GM18499 (cell line): ENCODE measurements around the gene DCST2.

ENCODE experiments used
- ATAC-seq: cut with Tn5 transposase; IDR thresholded peaks from one replicate; pipeline ENCODE4 v1.9.1; 2021; ENCODE audit warnings: moderate number of reproducible peaks; ENCODE audit not compliant: insufficient read depth, unreplicated experiment

DCST2 gene

DNA sequence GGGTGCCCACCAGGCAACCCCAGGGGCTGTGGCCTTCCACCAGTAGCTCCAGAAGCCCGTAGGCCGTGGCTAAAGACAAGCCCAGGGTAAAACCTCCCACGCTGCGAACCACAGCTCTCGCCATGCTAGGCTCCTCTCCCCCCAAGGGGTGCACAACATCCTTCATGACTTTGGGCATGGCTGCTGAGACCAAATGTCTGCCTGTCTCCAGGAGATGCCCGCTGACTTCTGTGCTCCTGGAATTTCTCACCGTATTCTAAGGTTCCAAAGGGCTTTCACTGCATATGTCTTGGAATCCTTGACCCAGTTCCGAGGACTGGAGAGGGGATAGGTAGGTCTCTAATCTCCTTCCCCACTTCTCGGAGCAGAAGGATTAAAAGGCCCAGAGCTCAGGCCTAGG is at the start of gene DCST2, which contains the start of gene DCST1:
Gene DCST2 (minus strand): TSS at position 258 of the 400 bp plus-strand sequence. CDS start 80 bp downstream, at position 178.
Gene DCST1 (plus strand): TSS at position 301 of the 400 bp plus-strand sequence. CDS start 213 bp downstream, outside the sequence.
- no peak for ATAC-seq

DNA sequence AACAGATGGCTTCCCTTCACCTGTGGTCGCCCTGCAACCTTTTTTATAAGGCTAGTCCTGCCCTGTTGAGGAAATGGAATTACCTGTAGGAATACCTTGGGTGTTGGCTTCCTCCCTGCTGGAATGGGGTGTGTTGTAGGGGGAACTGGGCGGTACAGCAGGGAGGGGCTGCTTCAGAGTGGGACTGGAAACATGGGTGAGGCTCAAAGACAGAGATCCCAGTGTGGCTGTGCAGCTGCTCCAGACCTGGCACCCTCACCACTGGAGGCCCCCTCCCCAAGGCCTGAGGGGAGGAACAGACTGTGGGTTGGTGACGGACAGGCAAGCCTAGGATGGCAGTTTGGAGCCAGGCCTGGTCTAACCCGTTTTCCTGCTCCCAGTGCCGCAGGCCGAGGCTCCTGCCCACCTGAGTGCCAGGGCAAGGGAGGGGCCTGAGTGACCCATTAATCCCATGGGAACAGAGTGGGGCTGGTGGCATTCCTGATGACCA is 49.5 kb upstream of the DCST2 start:
- ATAC-seq, result no peak

DNA sequence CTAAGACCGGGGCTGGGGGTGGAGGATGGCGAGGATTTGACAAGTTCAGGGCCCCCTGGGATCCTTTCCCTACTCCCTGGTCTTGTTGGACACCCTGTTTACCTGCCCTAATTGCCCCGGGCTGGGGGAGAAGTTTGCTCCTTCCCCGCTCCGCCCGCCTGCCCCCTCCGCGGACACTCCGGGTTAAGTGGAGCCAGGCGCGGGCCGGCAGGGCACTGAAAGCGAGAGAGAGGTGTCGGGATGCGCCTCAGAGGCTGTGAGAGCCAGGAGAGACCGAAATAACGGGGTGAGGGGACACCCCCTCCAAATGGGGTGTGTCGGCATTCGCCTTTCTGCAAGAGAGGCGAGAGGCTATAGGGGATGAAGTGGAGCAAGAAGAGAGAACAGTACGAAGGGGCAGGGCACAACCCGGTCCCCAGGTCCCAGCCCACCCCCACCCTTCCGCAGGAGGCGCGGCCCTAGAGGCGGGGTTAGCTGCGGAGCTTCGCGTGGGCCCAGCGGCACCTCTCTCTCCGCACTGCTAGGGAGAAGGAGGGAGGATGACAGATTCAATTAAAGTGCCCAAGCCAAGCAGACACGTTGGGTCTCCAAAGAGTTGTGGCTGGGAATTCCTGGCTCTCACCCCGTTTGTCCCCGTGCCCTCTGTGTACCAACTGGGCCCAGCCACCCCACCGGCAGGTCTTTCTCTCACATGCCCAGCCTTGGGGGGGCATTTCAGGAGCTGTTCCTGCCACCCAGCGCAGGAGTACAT is 48.9 kb upstream of the DCST2 start:
- ATAC-seq, result no peak

DNA sequence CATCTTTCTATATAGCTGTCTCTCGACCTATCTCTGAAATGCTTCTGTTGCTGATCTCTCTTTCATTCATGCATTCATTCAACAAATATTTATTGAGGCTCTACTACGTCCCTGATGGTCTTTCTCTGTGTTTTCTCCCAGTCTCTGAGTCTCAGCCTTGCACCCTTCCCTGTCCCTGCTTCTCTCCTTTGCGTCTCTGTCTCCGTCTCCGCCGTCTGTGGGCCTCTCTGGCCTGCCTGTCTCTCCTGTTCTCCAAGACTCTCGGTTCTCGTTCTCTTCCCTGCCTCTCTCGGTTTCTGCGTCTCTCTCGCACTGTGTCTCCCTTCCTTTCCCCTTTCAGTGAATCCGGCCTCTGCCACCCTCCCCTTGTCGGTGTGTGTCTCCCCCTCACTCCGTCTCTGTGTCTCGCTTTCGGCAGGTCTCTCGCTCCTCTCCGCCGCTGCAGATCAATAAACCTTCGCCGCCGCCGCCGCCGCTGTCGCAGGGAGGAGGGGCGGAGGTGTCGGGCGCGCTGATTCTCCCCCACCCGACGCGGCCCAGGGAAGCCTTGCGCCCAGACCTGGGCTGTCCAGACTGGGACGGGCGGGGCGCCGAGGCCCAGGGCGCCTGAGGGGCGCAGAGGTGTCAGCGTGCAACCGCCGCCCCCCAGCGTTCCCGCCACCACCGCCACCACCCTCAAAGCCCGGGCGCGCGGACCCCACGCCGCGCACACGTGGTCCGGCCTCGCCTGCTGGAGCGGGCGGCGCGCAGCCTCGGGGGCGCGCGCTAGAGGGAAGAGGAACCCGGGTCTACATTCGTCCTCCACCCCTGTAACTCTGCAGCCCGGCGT is 48.1 kb upstream of the DCST2 start:
- ATAC-seq, result no peak

DNA sequence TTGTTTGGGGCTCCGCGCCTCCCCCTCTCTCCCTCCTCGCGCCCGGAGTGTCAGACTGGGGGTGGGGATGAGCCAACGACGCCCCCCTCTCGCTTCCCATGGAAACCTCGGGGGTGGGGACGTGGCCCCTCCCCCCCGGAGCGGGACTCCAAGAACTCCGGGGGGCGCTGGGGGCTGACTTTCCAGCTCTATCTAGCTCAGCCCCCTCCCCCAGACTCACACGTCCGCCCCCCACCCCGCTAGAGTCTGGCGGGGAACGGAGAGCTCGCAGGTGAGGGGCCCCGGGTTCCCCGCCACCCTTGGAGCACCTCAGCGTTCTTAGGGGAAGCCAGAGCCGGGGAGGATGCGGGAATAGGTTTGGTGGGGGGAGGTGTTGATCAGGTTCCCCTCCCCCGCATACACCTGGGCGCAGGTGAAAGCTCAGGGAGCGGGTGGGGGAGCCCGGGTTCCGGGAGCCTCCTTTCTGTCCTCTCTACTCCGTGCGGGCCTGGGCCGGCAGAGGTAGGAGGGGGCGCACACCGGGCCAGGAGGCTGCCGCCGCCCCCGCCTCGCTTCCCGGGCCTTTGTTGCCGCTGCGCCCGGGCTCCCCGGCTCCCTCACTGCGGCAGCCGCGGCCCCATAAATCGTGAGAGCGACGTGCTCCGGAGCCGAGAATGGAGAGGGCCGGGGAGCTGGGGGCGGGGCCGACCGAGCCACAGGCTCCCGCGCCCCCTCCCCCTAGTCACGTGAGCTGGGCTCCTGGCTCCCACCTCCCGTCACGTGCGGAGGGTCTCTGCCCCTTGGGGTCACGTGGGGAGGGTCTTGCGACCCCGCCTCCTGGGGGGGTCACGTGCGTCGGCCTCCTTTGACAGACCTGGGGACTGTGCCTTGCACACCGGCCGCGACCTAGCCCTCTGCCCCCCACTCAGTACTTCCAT is 47.0 kb upstream of the DCST2 start:
- ATAC-seq, result no peak

DNA sequence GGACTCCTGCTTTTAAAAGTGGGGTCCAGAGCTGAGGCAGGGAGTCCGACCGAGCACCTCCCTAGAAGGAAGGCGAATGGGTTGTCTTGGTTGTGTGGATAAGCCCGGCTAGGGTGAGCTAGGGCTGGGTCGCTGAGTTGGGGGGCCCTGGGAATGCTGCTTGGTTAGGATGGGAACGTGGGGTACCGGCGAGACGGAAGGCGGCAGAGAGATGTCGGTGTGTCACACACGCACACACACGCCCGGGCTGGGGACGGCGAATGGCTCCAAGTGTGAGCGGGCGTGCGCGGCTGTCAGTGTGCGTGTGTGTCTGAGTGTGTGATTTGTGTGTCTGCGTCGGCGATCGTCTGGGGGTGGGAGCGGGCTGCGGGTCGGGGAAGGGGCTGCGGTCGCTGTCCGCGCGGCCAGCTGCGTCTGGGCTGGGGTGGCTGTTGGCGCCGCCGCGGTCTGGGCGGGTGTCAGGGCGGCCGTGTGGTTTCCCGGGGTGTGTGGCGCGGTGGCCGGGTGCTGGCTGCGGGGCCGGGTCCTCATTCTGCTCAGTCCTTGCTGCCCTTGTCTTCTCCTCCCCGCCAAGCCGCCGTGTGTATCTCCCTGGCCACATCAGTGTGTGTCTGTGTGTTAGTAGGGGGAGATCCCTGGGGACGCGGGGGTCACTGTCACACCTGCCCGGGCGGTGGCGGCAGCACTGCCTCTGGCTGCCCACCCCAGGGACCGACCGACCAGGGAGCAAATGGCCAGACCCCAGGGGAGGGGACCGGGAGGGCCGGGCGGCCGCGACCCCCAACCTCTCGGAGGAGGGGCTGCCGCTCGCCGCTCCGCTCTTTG is 46.1 kb upstream of the DCST2 start:
- ATAC-seq, result no peak

DNA sequence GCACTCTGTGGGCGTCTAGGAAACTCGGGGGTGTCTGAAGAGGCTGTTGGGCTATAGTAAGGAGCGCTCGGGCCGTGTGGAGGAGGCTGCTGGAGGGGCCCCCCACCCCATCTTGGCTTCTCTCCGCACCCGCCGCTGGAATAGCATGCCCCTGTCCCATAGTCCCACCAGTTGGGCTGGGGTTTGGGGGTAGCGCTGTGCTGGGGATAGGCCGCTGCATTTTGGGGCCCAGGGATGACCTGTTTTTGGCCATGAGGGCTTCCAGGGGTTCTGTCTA is 45.6 kb upstream of the DCST2 start:
- no peak for ATAC-seq

DNA sequence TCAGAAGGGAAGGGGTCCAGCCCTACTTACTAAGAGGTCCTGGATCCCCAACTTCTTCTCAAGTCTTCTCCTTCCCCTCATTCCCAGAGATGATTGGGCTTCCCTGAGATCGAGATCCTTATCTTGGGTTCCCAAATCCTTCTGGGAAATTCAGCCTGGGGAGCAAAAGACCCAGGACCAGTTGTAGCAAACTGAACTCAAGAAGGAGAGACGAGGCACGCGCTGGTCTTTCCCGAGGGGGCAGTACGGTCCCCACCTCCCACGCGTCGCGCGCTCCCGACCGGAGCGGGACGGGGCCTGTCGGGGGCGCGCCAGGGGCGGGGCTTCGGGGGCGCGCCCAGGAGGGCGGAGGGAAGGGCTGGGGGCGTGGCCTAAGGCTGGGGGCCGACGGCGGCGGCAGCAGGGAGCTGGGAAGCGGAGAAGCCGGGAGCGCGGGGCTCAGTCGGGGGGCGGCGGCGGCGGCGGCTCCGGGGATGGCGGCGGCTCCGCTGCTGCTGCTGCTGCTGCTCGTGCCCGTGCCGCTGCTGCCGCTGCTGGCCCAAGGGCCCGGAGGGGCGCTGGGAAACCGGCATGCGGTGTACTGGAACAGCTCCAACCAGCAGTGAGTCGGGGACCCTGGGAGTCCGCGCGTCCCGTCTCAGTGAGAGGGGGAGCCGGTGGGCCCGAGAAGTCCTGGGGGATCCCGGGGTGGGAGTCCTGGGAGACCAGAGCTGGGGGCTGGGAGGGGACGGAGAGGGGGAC is 45.1 kb upstream of the DCST2 start, which contains the start of gene EFNA3:
Gene EFNA3 (plus strand): TSS at position 369 of the 741 bp plus-strand sequence. CDS start 105 bp downstream, at position 474.
- no peak for ATAC-seq

DNA sequence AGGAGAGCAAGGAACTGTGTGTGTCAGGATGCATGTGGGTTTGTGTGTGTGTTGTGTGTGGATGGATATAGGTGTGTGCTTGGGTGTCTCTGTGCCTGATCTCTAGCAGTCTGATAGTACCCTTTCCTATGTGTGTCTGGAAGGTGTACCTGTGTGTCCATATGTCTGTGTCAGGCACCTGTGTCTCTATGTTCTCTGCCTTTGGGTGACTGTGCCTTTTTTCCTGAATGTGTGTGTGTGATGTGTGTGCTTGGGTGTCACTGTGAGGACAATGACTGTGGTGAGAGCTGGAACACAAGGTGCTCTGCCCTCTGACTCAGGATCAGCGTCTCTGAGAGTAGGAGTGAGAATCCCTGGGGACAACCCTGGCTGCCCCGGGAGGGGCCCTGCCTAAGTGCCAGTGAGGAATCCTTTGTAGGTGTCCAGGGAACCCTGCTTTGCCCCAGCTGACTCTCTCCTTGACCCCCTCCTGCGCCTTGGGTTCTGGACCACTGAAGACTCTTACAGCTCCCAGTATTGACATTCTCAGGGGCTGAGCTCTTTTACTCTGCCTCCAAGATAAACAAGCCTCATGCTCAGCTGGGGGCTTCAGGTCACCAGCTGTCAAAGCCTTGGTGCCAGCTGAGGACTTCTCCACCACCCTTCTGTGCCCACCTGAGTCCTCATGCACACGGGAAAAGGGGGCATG is 44.3 kb upstream of the DCST2 start:
- no peak for ATAC-seq

DNA sequence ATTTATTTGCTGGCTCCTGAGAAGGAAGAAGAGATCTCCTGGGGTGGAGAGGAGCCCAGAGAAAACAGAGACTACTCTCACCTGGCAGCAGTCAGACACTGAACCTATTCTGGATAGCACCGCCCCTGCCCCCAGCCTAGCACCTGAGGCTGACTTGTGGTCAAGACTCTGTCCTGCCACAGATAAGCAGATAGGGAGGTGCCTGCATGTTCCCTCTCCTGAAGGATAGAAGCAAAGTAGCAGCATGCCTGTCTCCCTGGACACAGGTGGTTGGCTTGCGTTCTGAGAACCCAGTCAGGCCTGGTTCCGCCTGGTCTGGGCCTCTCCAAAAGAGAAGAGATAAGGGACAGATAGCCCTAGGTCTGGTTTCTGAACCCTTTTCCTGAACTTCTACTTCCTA is 43.8 kb upstream of the DCST2 start:
- no peak for ATAC-seq

DNA sequence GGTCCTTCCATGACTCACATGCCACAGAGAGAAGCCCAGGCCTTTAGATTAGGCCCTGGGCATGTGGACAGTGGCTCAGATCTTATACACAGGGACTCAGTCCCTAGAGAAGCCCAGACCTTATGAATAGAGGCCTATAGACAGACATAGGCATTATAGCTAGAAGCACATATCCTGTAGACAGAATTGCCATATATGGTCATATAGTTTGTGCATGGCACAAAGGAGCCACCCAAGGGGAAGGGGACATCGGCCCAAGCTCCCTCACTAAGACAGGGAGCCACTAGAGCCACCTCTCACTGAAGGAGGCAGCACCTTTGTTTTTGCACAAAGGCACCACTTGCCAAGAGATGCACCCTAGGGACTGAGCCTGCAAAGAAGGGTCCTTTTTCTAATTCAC is 42.8 kb upstream of the DCST2 start:
- ATAC-seq, result no peak

DNA sequence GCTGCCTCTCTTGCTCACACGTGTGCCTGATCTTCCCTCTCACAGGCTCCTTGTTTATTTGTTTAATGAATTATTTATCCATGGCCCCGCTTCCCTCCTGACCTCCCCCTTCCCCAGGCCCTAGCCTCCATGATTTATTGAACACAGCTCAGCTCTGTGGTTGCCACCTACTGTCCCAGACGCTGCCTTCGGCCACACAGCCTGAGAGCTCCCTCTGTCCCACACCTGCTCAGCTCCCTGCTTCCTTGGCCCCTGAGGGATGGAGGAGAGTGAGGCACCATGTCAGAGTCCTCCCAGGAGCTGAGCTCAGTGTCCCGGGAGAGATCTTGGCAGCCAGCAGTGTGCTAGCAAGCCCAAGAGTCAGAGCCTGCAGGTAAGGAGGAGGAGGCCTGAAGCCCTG is 42.0 kb upstream of the DCST2 start:
- ATAC-seq, result no peak

DNA sequence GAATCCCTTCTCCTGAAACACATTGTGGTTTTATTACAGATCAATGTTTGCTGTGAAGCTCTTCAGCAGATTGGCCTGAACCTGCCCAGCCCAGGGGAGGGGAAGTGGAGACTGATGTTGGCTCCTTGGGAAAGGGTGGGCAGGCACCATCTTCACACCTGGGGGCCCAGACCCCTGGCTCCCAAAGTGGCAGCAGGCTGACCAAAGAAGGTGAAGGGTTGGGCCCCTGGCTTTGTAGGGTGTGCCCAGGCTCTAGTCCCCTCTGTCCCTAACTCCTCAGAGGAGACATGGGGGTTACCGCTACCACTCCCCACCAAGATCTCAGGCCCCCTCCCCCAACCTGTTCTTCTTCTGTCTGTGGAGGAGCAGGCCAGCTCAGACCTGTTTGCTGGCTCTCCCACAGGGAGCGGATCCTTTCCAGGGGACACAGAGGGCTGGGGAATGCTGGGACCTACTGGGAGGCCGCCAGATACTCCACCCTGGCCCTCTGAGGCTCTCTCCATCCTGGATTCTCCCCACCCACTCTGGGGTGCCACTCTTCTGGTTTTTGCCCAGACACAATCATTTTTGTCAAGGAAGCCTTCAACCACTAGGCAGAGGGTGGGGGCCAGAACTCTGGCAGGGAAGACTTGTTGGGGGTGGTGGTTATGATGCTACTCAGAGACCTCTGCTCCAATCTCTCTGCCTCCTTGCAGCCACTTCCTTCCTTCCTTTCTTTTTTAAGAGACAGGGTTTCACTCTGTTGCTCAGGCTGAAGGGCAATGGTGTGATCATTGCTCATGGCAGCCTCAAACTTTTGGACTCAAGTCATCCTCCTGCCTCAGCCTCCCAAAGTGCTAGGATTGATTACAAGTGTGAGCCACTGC is 40.0 kb upstream of the DCST2 start:
- ATAC-seq, result no peak

DNA sequence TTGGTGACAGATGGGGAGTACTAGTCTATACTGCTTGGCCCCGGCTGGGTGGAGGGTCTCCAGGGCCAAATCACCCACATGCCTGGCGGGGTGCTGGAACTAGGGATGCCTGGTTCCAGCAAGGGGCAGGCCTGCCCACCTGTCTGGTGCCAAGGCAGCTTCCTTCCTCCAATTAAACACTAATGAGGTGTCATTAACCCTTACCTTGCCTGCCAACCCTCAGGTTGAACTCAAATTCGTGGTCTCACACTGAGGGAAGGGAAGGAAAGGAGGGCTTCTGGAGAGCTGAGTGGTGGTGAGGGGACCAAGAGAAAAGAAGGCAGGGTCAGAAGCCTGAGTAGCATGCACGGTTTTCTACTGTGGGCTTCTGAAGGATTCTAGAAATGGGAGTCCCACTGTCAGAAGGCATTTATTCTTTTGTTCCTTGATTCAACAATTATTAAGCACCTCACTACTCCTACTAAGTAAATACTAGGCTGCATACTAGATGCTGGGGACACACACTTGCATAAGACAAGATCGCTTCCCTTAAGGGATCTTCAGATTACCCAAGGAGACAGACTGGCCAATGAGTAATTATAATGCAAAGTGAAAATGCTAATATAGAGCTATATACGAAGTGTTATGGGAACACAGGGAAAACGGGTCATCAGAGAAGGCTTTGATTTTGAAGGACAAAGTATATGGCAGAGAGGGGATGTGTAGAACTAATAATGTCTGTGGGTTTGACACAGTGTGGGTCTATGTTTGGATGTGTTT is 39.1 kb upstream of the DCST2 start:
- no peak for ATAC-seq

DNA sequence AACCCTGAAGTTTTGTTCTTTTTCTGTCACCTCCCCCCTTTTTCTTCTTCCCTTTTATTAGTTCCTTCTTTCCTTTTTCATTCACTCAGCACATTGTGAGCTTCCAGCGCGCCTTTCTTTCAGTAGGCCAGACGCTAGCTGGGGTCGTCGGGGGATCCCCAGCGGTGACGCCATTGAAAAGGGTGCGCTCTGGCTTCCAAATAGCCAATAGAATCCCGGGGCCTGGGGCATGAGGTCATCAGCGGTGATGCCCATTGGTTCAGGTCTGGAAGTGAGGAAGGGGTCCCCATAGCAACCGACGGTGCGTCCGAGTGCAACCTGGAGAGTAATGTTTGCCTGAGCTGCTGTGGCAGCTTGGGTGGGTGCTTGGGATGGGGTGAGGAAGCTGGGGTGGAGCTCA is 38.1 kb upstream of the DCST2 start:
- no peak for ATAC-seq

DNA sequence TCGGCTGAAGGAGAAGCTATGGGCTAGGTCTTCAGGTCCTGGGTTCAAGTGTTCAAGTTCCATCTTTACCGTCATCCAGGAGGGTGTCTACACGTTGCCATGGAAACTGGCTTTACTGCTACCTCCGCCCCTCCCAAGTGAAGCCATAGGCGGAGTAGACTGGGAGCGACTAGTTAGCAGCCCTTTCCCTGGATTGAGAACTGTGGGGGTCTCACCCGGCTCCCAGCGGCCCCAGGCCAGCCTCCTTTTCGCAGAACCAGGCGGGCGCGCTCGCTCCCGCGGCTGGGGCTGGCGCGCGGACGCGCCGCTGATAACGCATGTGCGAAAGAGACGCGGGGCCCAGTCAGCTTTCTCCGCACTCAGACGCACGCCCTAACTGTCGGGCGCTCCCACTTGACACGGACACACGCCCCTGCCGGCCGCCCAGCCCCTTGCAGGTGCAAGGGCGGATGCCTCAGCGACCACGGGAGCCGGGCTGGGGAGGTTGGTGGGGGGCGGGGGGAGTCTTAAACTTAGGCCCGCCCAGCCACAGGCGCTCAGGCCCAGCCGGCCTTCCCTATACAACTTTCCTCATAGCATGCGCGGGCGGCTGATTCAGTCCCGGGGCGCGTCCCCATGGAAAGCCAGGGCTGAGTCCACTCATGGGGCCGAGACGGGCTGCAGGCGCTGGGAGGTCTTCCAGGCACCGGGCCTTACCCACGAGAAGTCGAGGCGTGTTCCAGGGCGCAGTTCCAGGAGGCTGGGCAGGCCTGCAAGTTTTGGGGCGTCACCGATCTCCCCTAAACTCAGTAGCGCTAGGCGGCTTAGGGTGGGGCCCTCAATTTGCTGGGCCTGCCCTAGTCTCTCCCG is 37.4 kb upstream of the DCST2 start:
- ATAC-seq, result no peak
